T-helper 2 cell treated with Interferon-gamma antibody and Interleukin-4, amounts not matched to agents 5 μg/mL and 100 μg/mL, for 36 hours (primary cell): Measurements from ENCODE around the gene GID4.
A peak's percentile ranks its signal among the peaks of the same experiment; 100 is the strongest.

Experiments used
- DNase-seq: peaks from one replicate; pipeline ENCODE4 v3.0.0; 2021; ENCODE audit warnings: low spot score
- H3K27ac Mint-ChIP-seq: one replicate; pipeline ENCODE4 v1.8.0; 2021; ENCODE audit warnings: mild to moderate bottlenecking, mixed read lengths
- H3K27me3 Mint-ChIP-seq: one replicate; pipeline ENCODE4 v1.8.0; 2021; ENCODE audit warnings: low read depth, mixed read lengths
- H3K36me3 Mint-ChIP-seq: one replicate; pipeline ENCODE4 v1.8.0; 2021; ENCODE audit warnings: low read depth, mixed read lengths
- H3K4me1 Mint-ChIP-seq: one replicate; pipeline ENCODE4 v1.8.0; 2021; ENCODE audit warnings: low read depth, mixed read lengths
- H3K4me3 Mint-ChIP-seq: one replicate; pipeline ENCODE4 v1.8.0; 2022; ENCODE audit warnings: mild to moderate bottlenecking, moderate library complexity, mixed read lengths
- H3K9me3 Mint-ChIP-seq: one replicate; pipeline ENCODE4 v1.8.0; 2021; ENCODE audit warnings: mixed read lengths

Gene GID4

DNA sequence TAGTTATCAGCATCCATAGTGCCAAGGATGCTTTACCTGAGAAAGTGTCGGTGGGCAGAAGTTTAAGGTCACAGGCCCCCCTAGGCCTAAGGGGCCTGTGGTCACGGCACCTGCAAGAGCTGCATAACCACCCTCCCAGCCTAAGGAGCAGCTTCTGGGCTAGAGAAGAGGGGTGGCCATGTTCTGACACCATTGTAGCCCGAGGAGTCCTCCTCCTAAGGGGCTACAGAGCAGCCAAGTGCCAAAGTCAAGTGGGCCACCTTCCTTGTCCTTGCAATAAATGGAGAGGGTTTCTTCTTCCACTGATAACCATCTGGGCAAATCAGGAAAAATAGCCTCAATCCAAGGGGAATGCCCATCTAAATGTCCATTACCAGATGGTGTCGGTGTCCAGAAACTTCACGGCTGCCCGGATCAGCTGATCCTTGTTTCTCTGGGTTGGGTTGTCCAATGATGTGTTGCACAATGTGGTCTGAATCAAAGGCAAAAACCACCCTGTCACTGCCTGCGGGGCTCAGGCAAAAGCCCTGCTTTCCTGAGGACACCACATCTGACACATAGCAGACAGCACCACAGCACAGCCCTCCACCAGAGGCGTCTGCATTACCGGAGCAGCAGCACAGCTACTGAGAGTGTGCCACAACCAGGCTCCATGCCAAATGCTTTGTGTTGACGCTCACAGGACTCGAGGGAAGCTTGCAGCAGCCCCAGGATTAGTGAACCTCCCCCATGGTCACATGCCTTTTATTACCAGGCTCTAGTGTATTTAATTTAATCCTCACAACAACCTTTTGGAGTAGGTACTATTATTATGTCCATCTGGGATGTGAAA is 13.0 kb upstream of the GID4 start:
- peak overlapping the region; percentile 46 for H3K27ac Mint-ChIP-seq
- no peaks in the 10 kb centered on the region for H3K9me3 Mint-ChIP-seq
- H3K4me3 Mint-ChIP-seq: no peak overlapping the region
- no peaks in the 10 kb centered on the region for H3K27me3 Mint-ChIP-seq
- no peak for DNase-seq
- peaks cover 11% of the 10 kb centered on the region for H3K36me3 Mint-ChIP-seq
- peaks cover 5% of the 10 kb centered on the region for H3K4me1 Mint-ChIP-seq

- peaks cover 11% of the 10 kb centered on the region for H3K4me1 Mint-ChIP-seq
- no peaks in the 10 kb centered on the region for H3K9me3 Mint-ChIP-seq
- H3K4me3 Mint-ChIP-seq: no peak overlapping the region
- no peaks in the 10 kb centered on the region for H3K27me3 Mint-ChIP-seq
- DNase-seq: no peak
- H3K27ac Mint-ChIP-seq: no peak overlapping the region
- peaks cover 8% of the 10 kb centered on the region for H3K36me3 Mint-ChIP-seq
These were observed 11.9 kb upstream of the GID4 start for GRCh38 chr17:18027280-18027679.

GRCh38 chr17:18028114-18028951 is 10.9 kb upstream of the GID4 start:
- H3K27ac Mint-ChIP-seq: no peak overlapping the region
- no peak overlapping the region for H3K4me3 Mint-ChIP-seq
- H3K27me3 Mint-ChIP-seq: no peaks in the 10 kb centered on the region
- peaks cover 8% of the 10 kb centered on the region for H3K36me3 Mint-ChIP-seq
- H3K9me3 Mint-ChIP-seq: no peaks in the 10 kb centered on the region
- no peak for DNase-seq
- H3K4me1 Mint-ChIP-seq: peaks cover 18% of the 10 kb centered on the region

DNA sequence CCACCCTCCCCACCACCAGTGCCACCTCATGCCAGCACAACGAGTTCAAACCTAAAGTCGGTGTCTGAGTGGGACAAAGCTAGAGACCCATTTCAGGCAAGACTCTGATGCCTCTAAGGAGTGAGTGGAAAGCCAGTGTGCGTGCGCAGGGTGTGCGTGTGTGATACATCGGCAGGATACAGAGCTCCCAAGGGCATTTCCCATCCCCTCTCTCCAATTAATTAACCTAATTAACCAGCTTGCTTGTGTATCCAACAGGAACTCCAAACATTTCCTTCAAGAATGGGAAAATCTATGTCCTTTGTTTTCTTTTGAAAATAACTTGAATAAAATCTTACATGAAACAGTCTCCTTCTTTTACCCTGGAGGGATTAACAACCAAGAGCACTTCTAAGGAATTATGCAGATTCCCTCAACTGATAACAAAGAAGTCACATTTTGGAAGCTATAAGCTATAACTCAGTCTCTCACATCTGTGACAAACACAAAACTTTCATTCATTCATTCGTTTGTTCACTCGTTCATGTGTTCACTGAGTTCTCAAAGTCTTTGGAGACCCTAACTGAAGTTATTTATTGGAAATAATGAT is 10.2 kb upstream of the GID4 start:
- no peaks in the 10 kb centered on the region for H3K27me3 Mint-ChIP-seq
- DNase-seq: no peak
- no peak overlapping the region for H3K27ac Mint-ChIP-seq
- H3K4me3 Mint-ChIP-seq: no peak overlapping the region
- peaks cover 22% of the 10 kb centered on the region for H3K4me1 Mint-ChIP-seq
- no peaks in the 10 kb centered on the region for H3K9me3 Mint-ChIP-seq
- H3K36me3 Mint-ChIP-seq: peaks cover 8% of the 10 kb centered on the region

DNA sequence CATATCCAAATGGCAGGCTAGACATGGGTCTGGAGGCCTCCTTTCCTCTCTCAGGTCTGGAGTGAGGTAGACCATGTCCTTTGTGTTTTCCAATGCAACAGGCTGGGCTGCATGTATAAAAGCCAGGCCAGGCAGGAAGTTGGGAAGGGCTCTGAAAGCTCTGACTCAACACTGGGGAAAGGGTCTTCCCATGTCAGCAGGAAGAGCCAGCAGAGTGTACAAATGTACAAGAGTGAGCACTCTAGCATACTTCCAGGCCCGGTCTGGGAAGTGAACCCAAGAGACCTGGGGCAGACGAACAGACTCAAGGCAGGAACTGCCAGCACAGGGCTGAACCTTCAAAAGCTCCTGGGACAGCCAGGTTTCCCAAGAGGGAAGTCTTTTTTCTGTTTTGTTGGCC is 7.3 kb upstream of the GID4 start:
- Mint-ChIP-seq H3K9me3 (no peaks in the 10 kb centered on the region), H3K4me3 (no peak overlapping the region), H3K27ac (no peak overlapping the region), H3K36me3 (peaks cover 1% of the 10 kb centered on the region), H3K4me1 (peaks cover 16% of the 10 kb centered on the region), H3K27me3 (no peaks in the 10 kb centered on the region)
- no peak for DNase-seq

DNA sequence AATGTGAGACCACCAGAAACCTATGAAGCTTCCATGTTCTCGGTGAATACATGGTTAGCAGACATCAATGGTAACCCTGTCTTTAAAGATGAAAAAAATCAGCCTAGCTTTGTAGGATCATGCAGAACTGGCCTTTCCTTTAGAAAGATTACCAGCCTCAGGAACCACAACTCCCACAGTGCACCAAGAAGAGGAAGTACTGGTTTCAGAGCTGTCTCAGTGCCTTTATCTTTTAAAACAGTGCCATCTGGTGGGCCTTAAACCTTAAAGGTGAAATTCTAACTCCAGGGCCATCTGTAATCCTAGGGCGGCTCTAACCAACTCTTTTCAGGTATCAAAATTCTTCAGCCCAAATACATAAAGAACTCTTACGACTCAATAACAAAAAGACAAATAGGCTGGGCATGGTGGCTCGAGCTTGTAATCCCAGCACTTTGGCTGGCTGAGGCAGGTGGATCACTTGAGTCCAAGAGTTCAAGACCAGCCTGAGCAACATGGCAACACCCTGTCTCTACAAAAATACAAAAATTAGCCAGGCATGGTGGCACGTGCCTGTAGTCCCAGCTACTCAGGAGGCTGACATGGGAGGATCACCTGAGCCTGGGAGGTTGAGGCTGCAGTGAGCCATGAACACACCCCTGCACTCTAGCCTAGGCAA is 5.6 kb upstream of the GID4 start:
- peaks cover 1% of the 10 kb centered on the region for H3K36me3 Mint-ChIP-seq
- DNase-seq: peak; percentile 52
- H3K4me3 Mint-ChIP-seq: no peak overlapping the region
- no peaks in the 10 kb centered on the region for H3K27me3 Mint-ChIP-seq
- H3K27ac Mint-ChIP-seq: peak overlapping the region; percentile 13
- H3K4me1 Mint-ChIP-seq: peaks cover 29% of the 10 kb centered on the region
- H3K9me3 Mint-ChIP-seq: no peaks in the 10 kb centered on the region

GRCh38 chr17:18035704-18036103 is 3.5 kb upstream of the GID4 start:
- Mint-ChIP-seq H3K4me1 (peaks cover 38% of the 10 kb centered on the region), H3K36me3 (peaks cover 3% of the 10 kb centered on the region), H3K9me3 (no peaks in the 10 kb centered on the region), H3K4me3 (no peak overlapping the region), H3K27ac (no peak overlapping the region), H3K27me3 (no peaks in the 10 kb centered on the region)
- DNase-seq: no peak

GRCh38 chr17:18037486-18037885 is 1.7 kb upstream of the GID4 start:
- peak overlapping the region; percentile 97 for H3K27ac Mint-ChIP-seq
- H3K27me3 Mint-ChIP-seq: no peaks in the 10 kb centered on the region
- no peaks in the 10 kb centered on the region for H3K9me3 Mint-ChIP-seq
- peaks cover 41% of the 10 kb centered on the region for H3K4me1 Mint-ChIP-seq
- DNase-seq: no peak
- H3K36me3 Mint-ChIP-seq: peaks cover 3% of the 10 kb centered on the region
- H3K4me3 Mint-ChIP-seq: peak overlapping the region; percentile 98

- Mint-ChIP-seq H3K27me3 (no peaks in the 10 kb centered on the region), H3K9me3 (no peaks in the 10 kb centered on the region), H3K27ac (peak overlapping the region; percentile 97), H3K4me3 (peak overlapping the region; percentile 98), H3K36me3 (peaks cover 3% of the 10 kb centered on the region), H3K4me1 (peaks cover 37% of the 10 kb centered on the region)
- DNase-seq: peak; percentile 18
These were observed 908 bp upstream of the GID4 start for GRCh38 chr17:18038149-18038850.

DNA sequence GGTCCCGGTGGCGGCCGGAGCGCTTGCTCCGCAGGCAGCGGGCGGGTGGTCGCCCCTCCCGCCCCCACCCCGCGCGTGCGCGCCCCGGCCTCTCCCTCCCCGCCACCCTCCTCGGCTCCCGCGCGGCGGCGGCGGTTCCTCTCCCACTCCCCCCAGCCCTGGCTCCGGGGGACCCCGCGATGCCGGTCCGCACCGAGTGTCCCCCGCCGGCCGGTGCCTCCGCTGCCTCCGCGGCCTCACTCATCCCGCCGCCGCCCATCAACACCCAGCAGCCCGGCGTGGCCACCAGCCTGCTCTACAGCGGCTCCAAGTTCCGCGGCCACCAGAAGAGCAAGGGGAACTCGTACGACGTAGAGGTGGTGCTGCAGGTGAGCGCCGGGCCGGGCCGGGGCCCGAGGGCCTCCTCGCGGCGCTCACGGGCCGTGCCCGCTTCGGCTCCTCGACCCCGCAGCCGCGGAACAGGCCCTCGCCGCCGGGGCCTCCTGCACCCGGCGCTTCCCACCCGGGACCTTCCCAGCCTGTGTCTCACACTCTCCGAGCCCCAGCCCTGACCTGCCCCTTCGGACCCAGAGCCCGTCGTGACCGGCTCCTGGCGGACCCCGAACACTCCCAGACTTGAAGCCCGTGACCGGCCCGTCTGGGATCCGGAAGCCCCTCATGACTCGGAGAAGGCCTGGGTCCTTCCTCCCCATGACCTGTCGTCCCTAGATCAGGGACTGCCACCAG is 490 bp downstream of the GID4 start:
- Mint-ChIP-seq H3K9me3 (no peaks in the 10 kb centered on the region), H3K4me3 (peak overlapping the region; percentile 98), H3K27me3 (no peaks in the 10 kb centered on the region), H3K4me1 (peaks cover 33% of the 10 kb centered on the region), H3K36me3 (peaks cover 6% of the 10 kb centered on the region), H3K27ac (peak overlapping the region; percentile 97)
- peak; percentile 9 for DNase-seq

- H3K27ac Mint-ChIP-seq: peak overlapping the region; percentile 83
- no peaks in the 10 kb centered on the region for H3K9me3 Mint-ChIP-seq
- H3K4me1 Mint-ChIP-seq: peaks cover 33% of the 10 kb centered on the region
- no peak for DNase-seq
- H3K36me3 Mint-ChIP-seq: peaks cover 7% of the 10 kb centered on the region
- peak overlapping the region; percentile 90 for H3K4me3 Mint-ChIP-seq
- H3K27me3 Mint-ChIP-seq: no peaks in the 10 kb centered on the region
These were observed 1.2 kb downstream of the GID4 start for GRCh38 chr17:18040261-18040858.

GRCh38 chr17:18041776-18042175 is 2.6 kb downstream of the GID4 start:
- DNase-seq: no peak
- H3K4me1 Mint-ChIP-seq: peaks cover 33% of the 10 kb centered on the region
- H3K4me3 Mint-ChIP-seq: peak overlapping the region; percentile 90
- peaks cover 7% of the 10 kb centered on the region for H3K36me3 Mint-ChIP-seq
- H3K9me3 Mint-ChIP-seq: no peaks in the 10 kb centered on the region
- H3K27ac Mint-ChIP-seq: no peak overlapping the region
- H3K27me3 Mint-ChIP-seq: no peaks in the 10 kb centered on the region
